Endothelial cell of umbilical vein (primary cell): ENCODE results near the gene AADACL4. TPM values are rescaled to one million over a fixed set of nuclear protein-coding genes. Genes with fewer than 3 reads are reported as not detected.

Experiments
- BruUV-seq: library from RNA; stranded (reverse); fragments of 400-500 nt; replicated peaks from 2 replicates; lab custom pipeline; 2021; lab: Mats Ljungman, UMichigan
- CTCF ChIA-PET: fragments of 300-600, 350-600 bp; sonication (Branson Sonifier 250); formaldehyde crosslinking; loops from one replicate; lab custom pipeline; 2021; ENCODE audit warnings: antibody characterized with exemption, inconsistent platforms; lab: Charles Lee
- POLR2A ChIA-PET: fragments of 300-600, 350-600 bp; sonication (Branson Sonifier 250); formaldehyde crosslinking; loops from one replicate; lab custom pipeline; 2021; ENCODE audit warnings: antibody characterized with exemption, inconsistent platforms; lab: Charles Lee
- DNase-seq: peaks from one replicate; pipeline ENCODE4 v3.0.0-alpha.2; 2011; ENCODE audit warnings: low read depth, low spot score
- FAIRE-seq: peaks from 2 replicates; lab custom pipeline; 2011; peaks lifted over from hg19 to GRCh38; lab: Jason Lieb, UNC
- H2AFZ ChIP-seq: 2 replicates; pipeline ENCODE4 v1.6.0; 2012; ENCODE audit warnings: low read depth, low read length, control low read depth, inconsistent platforms
- H3K27ac ChIP-seq: 2 replicates; pipeline ENCODE4 v1.5.1; 2011; ENCODE audit warnings: low read depth, mild to moderate bottlenecking, control low read depth, low read length, moderate library complexity; ENCODE audit not compliant: insufficient read depth
- H3K27me3 ChIP-seq, 2 experiments: 2 replicates each; pipeline versions ENCODE4 v1.6.0 to v1.6.1; 2011; ENCODE audit warnings: low read length in 2 of 2, mixed read lengths in 1 of 2; ENCODE audit not compliant: control insufficient read depth in 2 of 2, insufficient read depth in 2 of 2
- H3K36me3 ChIP-seq, 2 experiments: 2 replicates in 1 of 2; 3 replicates in 1 of 2; pipeline ENCODE4 v1.5.1; 2011; ENCODE audit warnings: low read length in 2 of 2, mild to moderate bottlenecking in 1 of 2, moderate library complexity in 1 of 2; ENCODE audit not compliant: control insufficient read depth in 2 of 2, insufficient read depth in 2 of 2; ENCODE audit errors: extremely low read depth in 1 of 2
- H3K4me1 ChIP-seq: 3 replicates; pipeline ENCODE4 v1.5.1; 2011; ENCODE audit warnings: mild to moderate bottlenecking, low read length; ENCODE audit not compliant: control insufficient read depth, insufficient read depth; ENCODE audit errors: extremely low read depth
- H3K4me2 ChIP-seq: 2 replicates; pipeline ENCODE4 v1.6.1; 2011; ENCODE audit warnings: low read length, control low read depth, mixed read lengths; ENCODE audit not compliant: insufficient read depth
- H3K4me3 ChIP-seq, 3 experiments: fragments of 200-600 bp in 1 of 3; sonication (generic), shearing (Covaris generic) in 1 of 3; replicated peaks in 1 of 3; 2 replicates each; pipeline ENCODE4 v1.5.1; 2011 to 2016; ENCODE audit warnings: control low read depth in 3 of 3, low read length in 3 of 3, mild to moderate bottlenecking in 2 of 3, inconsistent platforms in 1 of 3, low read depth in 1 of 3, moderate library complexity in 1 of 3; ENCODE audit not compliant: insufficient read depth in 1 of 3
- H3K79me2 ChIP-seq: 2 replicates; pipeline ENCODE4 v1.6.0; 2012; ENCODE audit warnings: low read length, inconsistent platforms; ENCODE audit not compliant: control insufficient read depth, insufficient read depth
- H3K9ac ChIP-seq: replicated peaks from 2 replicates; pipeline ENCODE3; 2011; ENCODE audit warnings: low read length, control low read depth; ENCODE audit not compliant: insufficient read depth; ENCODE audit errors: extremely low read depth
- H3K9me1 ChIP-seq: replicated peaks from 3 replicates; pipeline ENCODE4 v1.6.0; 2011; ENCODE audit warnings: mild to moderate bottlenecking, low read length; ENCODE audit not compliant: control insufficient read depth, insufficient read depth; ENCODE audit errors: extremely low read depth
- H3K9me3 ChIP-seq: replicated peaks from 2 replicates; pipeline ENCODE4 v1.5.1; 2012; ENCODE audit warnings: low read length, inconsistent platforms; ENCODE audit not compliant: control insufficient read depth, insufficient read depth
- H4K20me1 ChIP-seq: replicated peaks from 2 replicates; pipeline ENCODE3; 2011; ENCODE audit warnings: mild to moderate bottlenecking, low read length; ENCODE audit not compliant: control insufficient read depth, insufficient read depth; ENCODE audit errors: extremely low read depth
- CTCF ChIP-seq, 2 donors: IDR thresholded peaks; 1 replicate in 1 of 2; 2 replicates in 1 of 2; pipeline ENCODE4 v1.5.1; 2011; ENCODE audit warnings: low read length in 2 of 2, mild to moderate bottlenecking in 2 of 2, moderate library complexity in 2 of 2, control low read depth in 1 of 2, inconsistent platforms in 1 of 2, low read depth in 1 of 2; ENCODE audit not compliant: insufficient read depth in 1 of 2; ENCODE audit errors: extremely low read depth in 1 of 2
- EZH2 ChIP-seq: IDR thresholded peaks from 2 replicates; pipeline ENCODE4 v1.6.1; 2012; ENCODE audit warnings: borderline replicate concordance, low read depth, mild to moderate bottlenecking, moderate library complexity, low read length, inconsistent platforms; ENCODE audit not compliant: severe bottlenecking
- FOS ChIP-seq: IDR thresholded peaks from 2 replicates; pipeline ENCODE4 v1.6.1; 2011; ENCODE audit warnings: mild to moderate bottlenecking, low read length, moderate library complexity, borderline replicate concordance; ENCODE audit not compliant: insufficient read depth
- GATA2 ChIP-seq: IDR thresholded peaks from 2 replicates; pipeline ENCODE4 v1.7.0; 2011; ENCODE audit warnings: low read depth, mild to moderate bottlenecking, moderate library complexity, mixed read lengths, low read length; ENCODE audit not compliant: insufficient read length, insufficient read depth
- JUN ChIP-seq: IDR thresholded peaks from 2 replicates; pipeline ENCODE4 v1.6.1; 2011; ENCODE audit warnings: borderline replicate concordance, low read depth; ENCODE audit not compliant: insufficient read length, insufficient read depth
- MAX ChIP-seq: IDR thresholded peaks from 2 replicates; pipeline ENCODE4 v1.6.1; 2011; ENCODE audit not compliant: insufficient read depth, insufficient read length
- MYC ChIP-seq: IDR thresholded peaks from one replicate; pipeline ENCODE4 v1.6.1; 2011; ENCODE audit warnings: mild to moderate bottlenecking, low read depth, low read length
- POLR2A ChIP-seq: IDR thresholded peaks from 2 replicates; pipeline ENCODE4 v1.6.1; 2012; ENCODE audit warnings: low read depth, mild to moderate bottlenecking, control low read depth, low read length
- POLR2AphosphoS5 ChIP-seq: IDR thresholded peaks from 2 replicates; pipeline ENCODE4 v1.6.1; 2012; ENCODE audit warnings: low read depth, mild to moderate bottlenecking, control low read depth, low read length, moderate library complexity; ENCODE audit not compliant: insufficient read depth
- dilution Hi-C: fragments of 300-500 bp; cut with MboI; formaldehyde crosslinking; loops from one replicate; pipeline ENCODE4 v1.15.0; 2019; ENCODE audit warnings: low sequenced_read_pairs; ENCODE audit not compliant: extremely low pct_ligation_motif_present
- intact Hi-C: fragments of 100-400 bp; cut with micrococcal nuclease; formaldehyde crosslinking; loops from one replicate; pipeline ENCODE4 v1.10.0; 2022
- polyA plus RNA-seq, 4 experiments: library from polyadenylated mRNA; depleted of rRNA in 3 of 4; stranded (reverse) in 3 of 4; unstranded in 1 of 4; fragments of >200 nt; gene quantifications; 2 replicates each; pipeline versions ENCODE4 v1.2.1 to v1.2.3, GENCODE V29; 2011 to 2012; ENCODE audit warnings: missing spikeins in 1 of 4
- total RNA-seq: library from RNA; stranded (reverse); gene quantifications from 2 replicates; pipeline ENCODE4 v1.2.3, GENCODE V29; 2021

AADACL4 gene
- total and polyA plus RNA-seq, 2 donors (not counting 3 experiments of a cell fraction or from before 2014, with no cell fraction given): not detected

GRCh38 chr1:12602659-12603024, 41.2 kb upstream of the AADACL4 start:
- peak overlapping the region; percentile 95 for H3K27ac ChIP-seq
- no peak overlapping the region for H3K4me2 ChIP-seq
- no peaks in the 10 kb centered on the region for H3K9me1 ChIP-seq
- intact Hi-C loops: no loop called here
- TF ChIP-seq POLR2A (no peak), JUN (no peak), MYC (no peak), GATA2 (no peak), POLR2AphosphoS5 (no peak), CTCF (IDR thresholded peaks at IDR 0.05; ENCODE audit: extremely low read depth in 1 of 2, insufficient read depth in 1 of 2, low read depth in 1 of 2, low read length in 2 of 2) (no peak), MAX (no peak), EZH2 (no peak), FOS (no peak)
- no peaks in the 10 kb centered on the region for H3K9me3 ChIP-seq
- no peaks in the 10 kb centered on the region for H4K20me1 ChIP-seq
- CTCF ChIA-PET: interaction anchor here (4.6 kb wide), 1 partner anchor 16 kb away, joined by 112 read pairs; the partner anchor contains the start of gene DHRS3
- no peak for DNase-seq
- H3K9ac ChIP-seq: peak overlapping the region; percentile 62
- no peak for FAIRE-seq
- dilution Hi-C loops: no loop called here
- no peaks in the 10 kb centered on the region for H3K36me3 ChIP-seq
- BruUV-seq: no TSS peak
- peaks cover 48% of the 10 kb centered on the region for H3K4me1 ChIP-seq
- H2AFZ ChIP-seq: no peak overlapping the region
- H3K27me3 ChIP-seq: no peaks in the 10 kb centered on the region
- no peak overlapping the region for H3K4me3 ChIP-seq
- POLR2A ChIA-PET: no interaction called here
- H3K79me2 ChIP-seq: no peaks in the 10 kb centered on the region
